WTC11 (cell line): Measurements from ENCODE around the gene CCNL1.

Source experiments
- CTCF ChIP-seq: fragments of 200-600 bp; IDR thresholded peaks from 2 replicates; pipeline ENCODE4 v1.8.0; 2022; ENCODE audit warnings: antibody characterized with exemption
- E2F4 ChIP-seq: sonication (generic); formaldehyde crosslinking; IDR thresholded peaks from 2 replicates; pipeline ENCODE4 v1.8.1; 2022; ENCODE audit warnings: low read depth, mild to moderate bottlenecking, moderate library complexity, missing genetic modification reagents, borderline replicate concordance
- IRF2 ChIP-seq: sonication (generic); formaldehyde crosslinking; IDR thresholded peaks from 2 replicates; pipeline ENCODE4 v1.8.0; 2022; ENCODE audit warnings: low read depth, missing genetic modification reagents, borderline replicate concordance
- MAX ChIP-seq: sonication (generic); formaldehyde crosslinking; IDR thresholded peaks from 2 replicates; pipeline ENCODE4 v1.8.0; 2022; ENCODE audit warnings: mild to moderate bottlenecking, missing genetic modification reagents
- TEAD1 ChIP-seq: sonication (generic); formaldehyde crosslinking; IDR thresholded peaks from 2 replicates; pipeline ENCODE4 v1.8.0; 2022; ENCODE audit warnings: mild to moderate bottlenecking, missing genetic modification reagents

- TF ChIP-seq CTCF (no peak), E2F4 (CRISPR knock-in tag) (no peak), MAX (CRISPR knock-in tag) (no peak), TEAD1 (CRISPR knock-in tag) (no peak), IRF2 (CRISPR knock-in tag) (no peak)
Measured at GRCh38 chr3:157119369-157119951, 40.5 kb downstream of the CCNL1 start.
